Measurements from ENCODE around the gene PNLIPRP2.

GRCh38 chr10:116629340-116629739 lies 8.6 kb downstream of the PNLIPRP2 start:
- no peak for TF ChIP-seq POLR2AphosphoS5 (IDR thresholded peaks at IDR 0.05; ENCODE audit: borderline replicate concordance, low read depth, low read length)
- no peak for TF ChIP-seq EZH2 (IDR thresholded peaks at IDR 0.05)

Measured in SK-N-MC (cell line).